ENCODE results near the gene SURF4. TPM values are rescaled to one million over a fixed set of nuclear protein-coding genes. Genes with fewer than 3 reads are reported as not detected.

SURF4 gene
- total and polyA plus RNA-seq, 2 of the 13 experiments (the other 11 are each of a cell fraction or from before 2014, with no cell fraction given) = 220 to 265 TPM

GRCh38 chr9:133375724-133376654, at the start of gene SURF4, which contains the start of gene STKLD1 (continued):
- TF ChIP-seq NR2F1 (CRISPR knock-in tag; IDR thresholded peaks at IDR 0.05) (no peak), ZNF274 (CRISPR knock-in tag; IDR thresholded peaks at IDR 0.05) (no peak), DR1 (CRISPR knock-in tag; IDR thresholded peaks at IDR 0.05) (peak; percentile 58; the same call in 1 of the 2 replicates), SNRNP70 (IDR thresholded peaks at IDR 0.05; ENCODE audit: low read depth, low read length) (no peak), ZNF772 (CRISPR knock-in tag; IDR thresholded peaks at IDR 0.05) (peak; percentile 16; the same call in 1 of the 2 replicates), SIX1 (CRISPR knock-in tag; IDR thresholded peaks at IDR 0.05; ENCODE audit: borderline replicate concordance) (no peak), PHF5A (CRISPR knock-in tag; IDR thresholded peaks at IDR 0.05; ENCODE audit: low read depth, unreplicated experiment) (peak; percentile 33), MIXL1 (CRISPR knock-in tag; IDR thresholded peaks at IDR 0.05) (no peak), ONECUT2 (CRISPR knock-in tag; IDR thresholded peaks at IDR 0.05) (no peak), ZNF737 (CRISPR knock-in tag; IDR thresholded peaks at IDR 0.05; ENCODE audit: borderline replicate concordance) (no peak), HMGXB4 (CRISPR knock-in tag; IDR thresholded peaks at IDR 0.05; ENCODE audit: borderline replicate concordance in 1 of 2, low read depth in 1 of 2) (peak in 1 of 2 experiments; percentile 71; a peak in 3 of 4 replicates), NCOA2 (CRISPR knock-in tag; IDR thresholded peaks at IDR 0.05) (no peak; the same call in 1 of the 2 replicates), ARID3A (IDR thresholded peaks at IDR 0.05; ENCODE audit: low read depth, low read length) (no peak), ZBTB4 (CRISPR knock-in tag; IDR thresholded peaks at IDR 0.05; ENCODE audit: borderline replicate concordance) (no peak), CENPT (CRISPR knock-in tag; IDR thresholded peaks at IDR 0.05; ENCODE audit: low read depth) (no peak), ZBTB2 (CRISPR knock-in tag; IDR thresholded peaks at IDR 0.05; ENCODE audit: low read depth) (peak; percentile 81), DNMT3B (CRISPR knock-in tag; conservative IDR thresholded peaks at IDR 0.05) (no peak), ZNF10 (CRISPR knock-in tag; IDR thresholded peaks at IDR 0.05; ENCODE audit: borderline replicate concordance, low read depth) (no peak), STAT5B (CRISPR knock-in tag; IDR thresholded peaks at IDR 0.05) (no peak), PAX8 (CRISPR knock-in tag; IDR thresholded peaks at IDR 0.05; ENCODE audit: borderline replicate concordance) (no peak)
